ENCODE measurements around the gene PDE8A. TPM values are rescaled to one million over a fixed set of nuclear protein-coding genes. Genes with fewer than 3 reads are reported as not detected.
"Not testable (repeated sequence)": the region's sequence is repeated elsewhere in the genome, so short reads cannot be mapped to it uniquely, and the experiment has no call there.

PDE8A gene
- total and polyA plus RNA-seq, 2 donors (not counting 3 experiments of a cell fraction or from before 2014, with no cell fraction given): 21.3 to 45.7 TPM

GRCh38 chr15:85011160-85011571 lies 29.5 kb downstream of the PDE8A start:
- dilution Hi-C loops (cut with MboI; ENCODE audit: extremely low pct_ligation_motif_present, low sequenced_read_pairs) (no loop called here), intact Hi-C loops (cut with micrococcal nuclease) (no loop called here)
- Histone ChIP-seq H4K20me1 (replicated peaks; ENCODE audit: control insufficient read depth, extremely low read depth, insufficient read depth, low read length) (no peaks in the 10 kb centered on the region), H2AFZ (ENCODE audit: low read depth, low read length) (no peak overlapping the region), H3K4me3 (replicated peaks in 1 of 3; ENCODE audit: insufficient read depth in 1 of 3, low read depth in 1 of 3, low read length in 3 of 3) (no peak overlapping the region), H3K9me3 (replicated peaks; ENCODE audit: control insufficient read depth, insufficient read depth, low read length) (no peaks in the 10 kb centered on the region), H3K36me3 (ENCODE audit: control insufficient read depth in 2 of 2, extremely low read depth in 1 of 2, insufficient read depth in 2 of 2, low read length in 2 of 2) (no peaks in the 10 kb centered on the region), H3K4me1 (ENCODE audit: control insufficient read depth, extremely low read depth, insufficient read depth, low read length) (peaks cover 12% of the 10 kb centered on the region), H3K9ac (replicated peaks; ENCODE audit: extremely low read depth, insufficient read depth, low read length) (no peak overlapping the region), H3K27ac (ENCODE audit: insufficient read depth, low read depth, low read length) (peak overlapping the region; percentile 19), H3K79me2 (ENCODE audit: control insufficient read depth, insufficient read depth, low read length) (peaks cover 25% of the 10 kb centered on the region), H3K4me2 (ENCODE audit: insufficient read depth, low read length) (peak overlapping the region; percentile 51), H3K27me3 (ENCODE audit: control insufficient read depth in 2 of 2, insufficient read depth in 2 of 2, low read length in 2 of 2) (no peaks in the 10 kb centered on the region), H3K9me1 (replicated peaks; ENCODE audit: control insufficient read depth, extremely low read depth, insufficient read depth, low read length) (no peaks in the 10 kb centered on the region)
- TF ChIP-seq POLR2A (IDR thresholded peaks at IDR 0.05; ENCODE audit: low read depth, low read length) (no peak), GATA2 (IDR thresholded peaks at IDR 0.05; ENCODE audit: insufficient read depth, insufficient read length, low read depth, low read length) (no peak), CTCF (IDR thresholded peaks at IDR 0.05; ENCODE audit: extremely low read depth in 1 of 2, insufficient read depth in 1 of 2, low read depth in 1 of 2, low read length in 2 of 2) (no peak), MAX (IDR thresholded peaks at IDR 0.05; ENCODE audit: insufficient read depth, insufficient read length) (no peak), FOS (IDR thresholded peaks at IDR 0.05; ENCODE audit: borderline replicate concordance, insufficient read depth, low read length) (no peak), EZH2 (IDR thresholded peaks at IDR 0.05; ENCODE audit: borderline replicate concordance, low read depth, low read length, severe bottlenecking) (no peak), MYC (IDR thresholded peaks at IDR 0.05; ENCODE audit: low read depth, low read length) (no peak), JUN (IDR thresholded peaks at IDR 0.05; ENCODE audit: borderline replicate concordance, insufficient read depth, insufficient read length, low read depth) (no peak), POLR2AphosphoS5 (IDR thresholded peaks at IDR 0.05; ENCODE audit: insufficient read depth, low read depth, low read length) (no peak)
- ChIA-PET CTCF (interaction anchor here (0.9 to 3.3 kb wide), 5 partner anchors 11 to 56 kb away, joined by 3 to 11 read pairs (median 3); no protein-coding TSS in a partner anchor), POLR2A (no interaction called here)
- no peak for FAIRE-seq
- no peak for DNase-seq (ENCODE audit: low read depth, low spot score)
- no TSS peak for BruUV-seq (replicated peaks)

GRCh38 chr15:85011724-85012123 lies 30.1 kb downstream of the PDE8A start:
- H3K9ac ChIP-seq (replicated peaks; ENCODE audit: extremely low read depth, insufficient read depth, low read length); H2AFZ ChIP-seq (ENCODE audit: low read depth, low read length); H4K20me1 ChIP-seq (replicated peaks; ENCODE audit: control insufficient read depth, extremely low read depth, insufficient read depth, low read length); BruUV-seq (replicated peaks); H3K4me3 ChIP-seq (replicated peaks in 1 of 3; ENCODE audit: insufficient read depth in 1 of 3, low read depth in 1 of 3, low read length in 3 of 3); dilution Hi-C loops (cut with MboI; ENCODE audit: extremely low pct_ligation_motif_present, low sequenced_read_pairs); H3K36me3 ChIP-seq (ENCODE audit: control insufficient read depth in 2 of 2, extremely low read depth in 1 of 2, insufficient read depth in 2 of 2, low read length in 2 of 2); H3K9me1 ChIP-seq (replicated peaks; ENCODE audit: control insufficient read depth, extremely low read depth, insufficient read depth, low read length); H3K27ac ChIP-seq (ENCODE audit: insufficient read depth, low read depth, low read length); H3K9me3 ChIP-seq (replicated peaks; ENCODE audit: control insufficient read depth, insufficient read depth, low read length); H3K4me2 ChIP-seq (ENCODE audit: insufficient read depth, low read length); FAIRE-seq; POLR2A ChIA-PET; DNase-seq (ENCODE audit: low read depth, low spot score); intact Hi-C loops (cut with micrococcal nuclease); H3K27me3 ChIP-seq (ENCODE audit: control insufficient read depth in 2 of 2, insufficient read depth in 2 of 2, low read length in 2 of 2): not testable (repeated sequence)
- peaks cover 12% of the 10 kb centered on the region for H3K4me1 ChIP-seq (ENCODE audit: control insufficient read depth, extremely low read depth, insufficient read depth, low read length)
- peaks cover 27% of the 10 kb centered on the region for H3K79me2 ChIP-seq (ENCODE audit: control insufficient read depth, insufficient read depth, low read length)
- CTCF ChIA-PET: interaction anchor here (1.3 to 3.3 kb wide), 3 partner anchors 10 to 17 kb away, joined by 3 to 11 read pairs (median 3); no protein-coding TSS in a partner anchor
